Smooth muscle cell of the brain vasculature (primary cell): Measurements from ENCODE around the gene LACC1.

Experiments
- DNase-seq: peaks from one replicate; pipeline ENCODE4 v3.0.0-alpha.2; 2012; ENCODE audit warnings: low read depth, low spot score

LACC1 gene

GRCh38 chr13:43942286-43942685, 62.6 kb downstream of the LACC1 start:
- no peak for DNase-seq
